Measurements from ENCODE around the gene KMT2C.
"Not testable (repeated sequence)": the region's sequence is repeated elsewhere in the genome, so short reads cannot be mapped to it uniquely, and the experiment has no call there.

KMT2C gene

DNA sequence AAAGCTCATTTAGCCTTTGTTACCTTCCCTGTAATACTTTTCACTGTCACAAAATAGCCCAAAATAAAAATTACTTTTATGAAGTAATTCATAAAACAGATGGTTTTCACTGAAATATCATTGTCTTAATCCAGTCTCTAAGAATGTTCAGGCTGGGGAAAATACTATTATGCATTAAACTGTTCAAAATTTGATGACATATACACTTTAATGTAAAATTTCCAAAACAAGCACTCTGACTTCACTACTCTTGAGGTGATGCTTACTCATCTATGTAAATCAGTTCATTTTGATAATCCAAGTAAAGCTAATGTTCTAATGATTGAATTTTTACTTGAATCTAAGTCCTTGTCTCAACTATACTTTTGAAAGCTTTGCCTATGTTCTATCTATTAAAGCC is 127.9 kb downstream of the KMT2C start:
- DNase-seq (ENCODE audit: low read depth in 2 of 2), result no peak

GRCh38 chr7:152299542-152300143 is 136.2 kb downstream of the KMT2C start:
- not testable (repeated sequence) for DNase-seq (ENCODE audit: low read depth in 2 of 2)

- no peak for DNase-seq (ENCODE audit: low read depth in 2 of 2)
These were observed 142.9 kb downstream of the KMT2C start for GRCh38 chr7:152292897-152293296.

DNA sequence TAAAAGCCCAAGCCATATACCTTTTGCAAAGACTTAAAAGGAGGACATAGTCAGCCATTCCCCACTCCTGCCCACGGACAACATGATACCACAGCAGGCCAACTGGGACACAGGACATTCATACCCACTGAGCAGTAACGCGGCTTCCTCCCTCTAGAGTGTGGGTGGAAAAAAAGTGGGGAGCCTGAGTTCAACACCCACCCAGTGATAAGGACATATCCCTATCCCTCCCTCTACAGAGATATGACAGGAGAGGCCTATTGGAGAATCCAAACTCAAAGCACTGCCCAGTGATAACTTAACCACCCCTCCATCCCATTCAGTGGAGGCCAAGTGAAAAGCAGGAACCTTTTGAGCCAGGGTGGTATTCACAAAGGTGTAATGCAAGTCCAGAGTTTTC is 148.8 kb downstream of the KMT2C start:
- DNase-seq (ENCODE audit: low read depth in 2 of 2), result not testable (repeated sequence)

GRCh38 chr7:152286219-152286618 is 149.6 kb downstream of the KMT2C start:
- DNase-seq (ENCODE audit: low read depth in 2 of 2), result not testable (repeated sequence)

- not testable (repeated sequence) for DNase-seq (ENCODE audit: low read depth in 2 of 2)
These were observed 150.8 kb downstream of the KMT2C start for GRCh38 chr7:152284998-152285397.

DNA sequence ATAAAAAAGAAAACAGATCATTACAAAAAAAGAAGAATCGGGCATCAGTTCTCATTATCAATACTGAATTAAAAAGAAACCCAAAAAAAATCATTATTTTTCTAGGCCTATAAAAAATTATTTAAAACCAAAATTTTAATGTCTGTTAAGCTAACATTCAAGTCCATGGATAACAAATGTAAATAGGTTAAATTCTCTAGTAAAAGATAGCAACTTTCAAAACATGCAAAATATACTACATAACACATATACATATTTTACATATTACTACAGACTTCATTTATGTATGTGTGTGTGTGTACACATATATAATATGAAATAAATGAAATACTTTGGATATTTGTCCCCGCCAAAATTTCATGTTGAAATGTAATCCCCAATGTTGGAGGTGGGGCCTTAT is 158.1 kb downstream of the KMT2C start:
- not testable (repeated sequence) for DNase-seq (ENCODE audit: low read depth in 2 of 2)

DNA sequence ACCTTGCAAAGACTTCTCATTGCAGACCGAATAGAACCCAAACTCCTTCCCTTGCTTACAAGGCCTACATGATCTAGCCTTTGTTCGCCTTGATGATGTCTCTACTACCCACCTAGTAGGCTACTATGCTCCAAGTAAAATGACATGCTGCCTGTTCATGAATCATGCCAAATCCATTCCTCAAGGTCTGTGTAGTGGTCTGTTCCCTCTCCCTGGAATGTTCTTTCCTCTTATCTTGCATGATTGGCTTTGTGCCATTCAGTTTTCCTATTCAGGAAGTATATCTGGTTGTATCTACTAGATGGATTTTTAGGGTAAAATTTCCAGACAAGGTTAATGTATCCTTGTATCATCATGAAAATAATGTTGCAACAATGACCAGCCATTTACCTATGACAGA is 165.4 kb downstream of the KMT2C start:
- DNase-seq (ENCODE audit: low read depth in 2 of 2), result not testable (repeated sequence)

DNA sequence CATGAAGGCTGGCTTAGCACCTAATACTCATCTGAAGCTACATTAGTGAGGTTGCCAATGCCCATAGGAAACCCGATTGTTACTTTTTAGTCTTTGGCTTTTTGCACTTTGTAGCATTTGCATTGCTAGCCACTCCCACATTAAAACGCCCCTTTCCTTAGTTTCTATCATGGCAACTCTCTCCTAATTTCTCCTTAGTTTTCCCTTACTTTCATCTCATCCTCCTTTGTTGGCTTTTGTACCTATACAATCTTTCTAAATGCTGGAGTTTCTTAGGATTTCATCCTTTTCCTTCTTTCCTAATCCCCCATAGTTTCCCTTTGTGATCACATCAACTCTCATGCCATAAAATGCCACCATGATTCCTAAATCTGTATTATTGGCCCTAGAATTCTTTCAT is 168.9 kb downstream of the KMT2C start:
- DNase-seq (ENCODE audit: low read depth in 2 of 2), result not testable (repeated sequence)

DNA sequence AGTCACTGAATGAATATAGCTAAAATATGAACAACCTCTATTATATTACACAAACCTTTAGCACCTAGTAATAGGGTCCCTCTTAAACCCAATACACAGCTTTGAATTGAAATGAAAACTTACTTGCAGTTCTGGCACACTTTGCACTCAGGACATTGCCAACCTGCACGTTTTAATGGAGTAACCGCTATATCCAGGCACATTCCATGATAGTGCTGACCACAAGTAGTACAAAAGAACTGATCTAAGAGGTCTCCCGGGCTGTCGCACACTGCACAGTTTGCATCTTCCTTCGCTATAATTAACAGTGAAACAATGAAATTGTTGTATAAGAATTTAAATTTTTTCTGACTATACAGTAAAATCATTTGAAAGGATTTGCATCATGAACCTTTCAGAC is 170.9 kb downstream of the KMT2C start:
- not testable (repeated sequence) for DNase-seq (ENCODE audit: low read depth in 2 of 2)

DNA sequence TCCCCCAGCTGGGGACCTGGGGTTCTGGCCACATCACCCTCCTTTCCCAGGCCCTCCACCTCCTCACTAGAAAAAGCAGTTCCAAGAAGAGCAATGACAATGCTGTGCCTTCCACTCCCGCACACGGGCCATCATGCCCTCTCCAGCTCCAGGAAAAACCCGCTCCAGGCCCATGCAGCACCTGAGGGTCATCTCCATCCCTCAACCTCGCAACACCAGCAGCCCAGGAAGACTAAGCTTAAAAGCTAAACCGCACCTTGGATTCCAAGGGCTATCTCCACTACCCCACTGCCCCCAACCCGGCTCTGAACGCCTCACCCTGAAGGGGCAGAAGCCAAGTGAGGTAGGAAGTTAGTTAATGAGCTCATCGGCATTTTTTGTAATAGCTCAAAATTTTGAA is 173.7 kb downstream of the KMT2C start:
- not testable (repeated sequence) for DNase-seq (ENCODE audit: low read depth in 2 of 2)

DNA sequence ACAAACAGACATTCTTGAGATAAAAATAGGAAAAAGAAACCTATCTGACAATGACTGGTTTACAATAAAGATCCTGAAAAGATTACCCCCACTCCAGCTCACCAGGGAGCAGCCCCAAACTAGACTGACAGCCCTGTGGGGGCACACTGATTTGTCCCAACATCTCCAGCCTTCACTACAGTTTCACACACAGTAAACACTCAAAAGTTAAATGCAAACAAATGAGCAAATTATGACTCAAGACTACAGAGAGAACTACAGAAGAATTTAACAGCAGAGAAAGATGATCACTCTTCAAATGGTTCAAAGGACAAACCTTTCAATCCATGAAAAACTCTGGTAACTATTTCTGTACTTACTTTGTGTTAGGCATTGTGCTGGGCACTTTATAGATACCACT is 176.2 kb downstream of the KMT2C start:
- not testable (repeated sequence) for DNase-seq (ENCODE audit: low read depth in 2 of 2)

GRCh38 chr7:152247851-152248250 is 188.0 kb downstream of the KMT2C start:
- DNase-seq (ENCODE audit: low read depth in 2 of 2), result not testable (repeated sequence)

DNA sequence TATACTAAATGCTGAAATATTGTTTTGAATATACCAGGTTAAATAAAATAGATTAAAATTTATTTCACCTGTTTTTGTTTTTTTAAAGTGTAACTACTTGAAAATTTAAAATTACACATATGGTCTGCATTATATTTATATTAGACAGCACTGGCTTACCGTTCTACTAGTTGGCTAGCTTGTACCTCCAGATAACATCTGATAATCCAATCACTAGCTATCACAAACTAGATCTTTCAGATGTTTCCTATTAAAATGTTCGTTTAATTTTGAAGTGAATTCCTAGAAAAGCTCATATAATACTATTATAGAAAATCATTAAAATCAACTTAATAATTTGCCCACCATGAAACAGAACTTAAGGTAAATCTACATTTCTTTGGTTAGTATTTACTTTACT is 190.4 kb downstream of the KMT2C start:
- DNase-seq (ENCODE audit: low read depth in 2 of 2), result not testable (repeated sequence)

- DNase-seq (ENCODE audit: low read depth in 2 of 2), result not testable (repeated sequence)
These were observed 192.3 kb downstream of the KMT2C start for GRCh38 chr7:152243464-152243863.

- DNase-seq (ENCODE audit: low read depth in 2 of 2), result not testable (repeated sequence)
These were observed 194.5 kb downstream of the KMT2C start for GRCh38 chr7:152241301-152241700.

DNA sequence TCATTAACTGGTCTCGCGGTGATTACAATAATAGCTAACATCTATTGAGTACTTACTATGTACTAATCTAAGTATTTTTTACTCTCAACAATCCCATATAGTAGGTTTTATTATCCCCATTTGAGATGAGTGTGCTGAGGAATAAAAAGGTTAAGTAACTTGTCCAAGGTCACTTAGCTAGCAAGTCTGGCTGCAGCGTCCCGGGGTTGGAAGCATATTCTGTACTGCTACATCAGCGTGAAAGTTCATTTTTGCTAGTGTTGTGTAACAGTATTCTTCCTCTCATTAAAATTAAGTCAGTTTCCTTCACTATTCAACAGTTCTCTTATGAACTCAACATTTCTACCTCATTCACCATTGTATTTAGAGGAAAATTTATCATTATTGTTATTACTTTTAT is 199.5 kb downstream of the KMT2C start:
- DNase-seq (ENCODE audit: low read depth in 2 of 2), result not testable (repeated sequence)

DNA sequence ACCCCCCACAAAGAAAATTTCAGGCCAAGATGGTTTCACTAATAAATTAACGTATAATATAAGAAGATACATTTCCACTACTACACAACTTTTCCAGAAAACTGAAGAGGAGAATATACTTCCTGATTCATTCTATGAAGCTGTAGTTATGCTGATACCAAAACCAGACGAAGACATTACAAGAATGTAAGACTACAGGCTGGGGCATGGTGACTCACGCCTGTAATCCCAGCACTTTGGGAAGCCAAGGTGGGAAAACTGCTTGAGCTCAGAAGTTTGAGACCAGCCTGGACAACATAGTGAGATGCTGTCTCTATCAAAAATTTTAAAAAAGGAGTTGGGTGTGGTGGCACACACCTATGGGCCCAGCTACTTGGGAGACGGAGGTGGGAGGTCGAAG is 201.4 kb downstream of the KMT2C start:
- not testable (repeated sequence) for DNase-seq (ENCODE audit: low read depth in 2 of 2)

- DNase-seq (ENCODE audit: low read depth in 2 of 2), result no peak
These were observed 204.7 kb downstream of the KMT2C start for GRCh38 chr7:152231089-152231488.

DNA sequence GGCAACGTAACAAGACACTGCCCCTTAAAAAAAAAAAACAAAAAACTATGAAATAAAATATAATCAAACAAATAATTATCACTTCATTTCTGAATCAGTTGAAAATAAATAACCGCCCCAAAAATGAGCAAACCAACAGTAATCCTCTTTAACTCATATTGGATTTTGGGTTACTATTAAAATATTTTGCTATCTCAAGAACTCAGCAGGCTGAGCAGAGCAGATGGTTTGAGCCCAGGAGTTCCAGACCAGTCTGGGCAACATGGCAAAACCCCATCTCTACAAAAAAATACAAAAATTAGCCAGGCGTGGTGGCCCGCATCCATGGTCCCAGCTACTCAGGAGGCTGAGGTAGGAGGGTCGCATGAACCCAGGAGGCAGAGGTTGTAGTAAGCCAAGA is 216.2 kb downstream of the KMT2C start:
- DNase-seq (ENCODE audit: low read depth in 2 of 2), result not testable (repeated sequence)

- not testable (repeated sequence) for DNase-seq (ENCODE audit: low read depth in 2 of 2)
These were observed 227.0 kb downstream of the KMT2C start for GRCh38 chr7:152208766-152209165.

- not testable (repeated sequence) for DNase-seq (ENCODE audit: low read depth in 2 of 2)
These were observed 231.4 kb downstream of the KMT2C start for GRCh38 chr7:152204417-152204816.

- DNase-seq (ENCODE audit: low read depth in 2 of 2), result no peak
These were observed 232.7 kb downstream of the KMT2C start for GRCh38 chr7:152203095-152203494.

DNA sequence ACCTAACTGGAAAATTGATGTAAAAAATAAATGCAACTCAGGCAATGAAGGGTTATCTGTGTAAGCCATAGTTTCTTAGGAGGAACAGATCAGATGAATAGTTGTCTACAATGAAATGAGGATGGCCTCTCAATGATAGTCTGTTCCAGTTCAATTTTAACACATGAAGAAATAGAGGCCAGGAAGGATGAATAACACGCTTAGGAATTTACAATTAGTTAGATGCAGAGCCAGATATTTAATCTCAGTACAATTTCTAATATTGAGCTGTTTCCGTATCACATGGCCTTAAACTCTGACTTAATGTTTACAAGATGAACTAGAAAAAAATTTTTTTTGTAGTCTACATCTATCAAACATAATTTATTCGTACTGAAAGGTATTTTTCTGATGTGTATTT is 233.7 kb downstream of the KMT2C start:
- DNase-seq (ENCODE audit: low read depth in 2 of 2), result no peak

Data from stimulated activated CD4-positive, alpha-beta T cell treated with anti-CD3 and anti-CD28 coated beads, Interleukin-15, amount 100 ng/mL, for 48 hours (primary cell).